ENCODE measurements around the gene TDRD1. TPM values are rescaled to one million over a fixed set of nuclear protein-coding genes. Genes with fewer than 3 reads are reported as not detected.

The TDRD1 gene
- total and polyA plus RNA-seq, 9 of the 15 experiments (the other 6 are each of a cell fraction or from before 2014, with no cell fraction given) = not detected

- Histone ChIP-seq H3K4me3 (no peak overlapping the region), H3K36me3 (ENCODE audit: control insufficient read depth, insufficient read depth, low read length) (no peaks in the 10 kb centered on the region), H3K9me3 (replicated peaks; ENCODE audit: control insufficient read depth, insufficient read depth, low read depth, low read length) (no peaks in the 10 kb centered on the region), H3K9me1 (ENCODE audit: control insufficient read depth, insufficient read depth, low read length) (no peaks in the 10 kb centered on the region), H3K27ac (ENCODE audit: extremely low read depth, low read depth, low read length) (no peak overlapping the region), H3K79me2 (ENCODE audit: control insufficient read depth, insufficient read depth, low read length) (no peaks in the 10 kb centered on the region), H2AFZ (ENCODE audit: low read depth, low read length) (no peak overlapping the region), H3K27me3 (ENCODE audit: control insufficient read depth in 2 of 2, insufficient read depth in 2 of 2, low read length in 2 of 2) (no peaks in the 10 kb centered on the region), H4K20me1 (replicated peaks; ENCODE audit: control insufficient read depth, insufficient read depth, low read length) (no peaks in the 10 kb centered on the region), H3K4me1 (replicated peaks in 1 of 2; ENCODE audit: control insufficient read depth in 2 of 2, insufficient read depth in 2 of 2, low read length in 2 of 2) (no peaks in the 10 kb centered on the region), H3K4me2 (ENCODE audit: insufficient read depth, low read length) (no peak overlapping the region), H3K9ac (ENCODE audit: insufficient read depth in 1 of 2, low read depth in 2 of 2, low read length in 2 of 2) (no peak overlapping the region)
- ChIA-PET POLR2A (interaction anchor here (0.6 kb wide), 1 partner anchor 15 kb away, joined by 3 read pairs; no protein-coding TSS in a partner anchor), CTCF (ENCODE audit: low intra/inter-chr PET ratio) (no interaction called here)
- FAIRE-seq (no peak), DNase-seq (ENCODE audit: extremely low read depth in 1 of 4, low spot score in 3 of 4) (no peak), ATAC-seq (no peak)
- TF ChIP-seq COPS2 (conservative IDR thresholded peaks at IDR 0.05) (no peak), JUND (IDR thresholded peaks at IDR 0.05; ENCODE audit: borderline replicate concordance, low read depth, low read length) (no peak), JUND (tag; IDR thresholded peaks at IDR 0.05; ENCODE audit: borderline replicate concordance, low read depth, low read length) (no peak), JUNB (CRISPR knock-in tag; conservative IDR thresholded peaks at IDR 0.05) (no peak), ZEB2 (IDR thresholded peaks at IDR 0.05) (no peak), NCOA1 (IDR thresholded peaks at IDR 0.05; ENCODE audit: low read depth) (no peak), FOXP4 (CRISPR knock-in tag; IDR thresholded peaks at IDR 0.05; ENCODE audit: borderline replicate concordance) (no peak), MAFG (tag; conservative IDR thresholded peaks at IDR 0.05) (no peak), MLX (CRISPR knock-in tag; conservative IDR thresholded peaks at IDR 0.05) (no peak), ZC3H4 (CRISPR knock-in tag; IDR thresholded peaks at IDR 0.05; ENCODE audit: borderline replicate concordance) (no peak), SMAD4 (CRISPR knock-in tag; conservative IDR thresholded peaks at IDR 0.05) (no peak), ZNF280B (CRISPR knock-in tag; IDR thresholded peaks at IDR 0.05) (no peak), CHCHD3 (CRISPR knock-in tag; IDR thresholded peaks at IDR 0.05) (no peak), SLC30A9 (CRISPR knock-in tag; IDR thresholded peaks at IDR 0.05) (no peak), ELK3 (CRISPR knock-in tag; IDR thresholded peaks at IDR 0.05) (no peak), ZNF224 (CRISPR knock-in tag; IDR thresholded peaks at IDR 0.05) (no peak), SMARCB1 (IDR thresholded peaks at IDR 0.05; ENCODE audit: insufficient read length, low read depth) (no peak), MTA1 (IDR thresholded peaks at IDR 0.05; ENCODE audit: borderline replicate concordance) (no peak)
- WGBS (ENCODE audit: insufficient coverage, low coverage, missing lambda C conversion rate) = no CpG with 5 or more reads among the region's 3 CpGs
- BruUV-seq (replicated peaks) = no TSS peak
- in situ Hi-C loops (cut with MboI) (no loop called here), intact Hi-C loops (cut with micrococcal nuclease) (no loop called here)
Measured at GRCh38 chr10:114256822-114257221, 77.7 kb downstream of the TDRD1 start.
